Transverse colon (tissue), 4 donors: ENCODE data around the gene MID1. TPM values are rescaled to one million over a fixed set of nuclear protein-coding genes. Genes with fewer than 3 reads are reported as not detected.
"Not testable (repeated sequence)": the region's sequence is repeated elsewhere in the genome, so short reads cannot be mapped to it uniquely, and the experiment has no call there.

Source experiments
- DNase-seq: peaks from one replicate; pipeline ENCODE4 v3.0.0-alpha.2; 2019
- H3K27ac ChIP-seq, 4 donors: fragments of 200-600 bp; sonication (generic); 2 replicates each; pipeline ENCODE4 v1.5.1; 2016 to 2018; ENCODE audit warnings: inconsistent platforms in 4 of 4
- H3K27me3 ChIP-seq: fragments of 200-600 bp; sonication (generic); 2 replicates; pipeline ENCODE4 v1.5.1; 2017; ENCODE audit warnings: inconsistent platforms
- H3K36me3 ChIP-seq, 4 donors: fragments of 200-600 bp; sonication (generic); 2 replicates each; pipeline ENCODE4 v1.5.1; 2017 to 2019; ENCODE audit warnings: inconsistent platforms in 4 of 4
- H3K4me1 ChIP-seq, 4 donors: fragments of 200-600 bp; sonication (generic); 2 replicates each; pipeline ENCODE4 v1.5.1; 2017 to 2020; ENCODE audit warnings: inconsistent platforms in 4 of 4
- H3K4me3 ChIP-seq, 4 donors: fragments of 200-600 bp; sonication (generic); 1 replicate in 1 of 4; 2 replicates in 3 of 4; pipeline versions ENCODE4 v1.5.1 to v1.6.1; 2017 to 2019; ENCODE audit warnings: inconsistent platforms in 4 of 4
- H3K9me3 ChIP-seq, 2 donors: fragments of 200-600 bp; sonication (generic); 2 replicates each; pipeline ENCODE4 v1.5.1; 2017 to 2019; ENCODE audit warnings: inconsistent platforms in 2 of 2
- EP300 ChIP-seq: sonication (generic); formaldehyde crosslinking; IDR thresholded peaks from one replicate; pipeline ENCODE4 v1.6.1; 2017; ENCODE audit warnings: antibody characterized with exemption, low read depth
- POLR2A ChIP-seq: fragments of 450-650 bp; IDR thresholded peaks from one replicate; pipeline ENCODE4 v1.6.1; 2016; ENCODE audit warnings: antibody characterized with exemption, mild to moderate bottlenecking, moderate library complexity
- POLR2AphosphoS5 ChIP-seq, 3 donors: sonication (generic); formaldehyde crosslinking; IDR thresholded peaks; one replicate each; pipeline ENCODE4 v1.6.1; 2016; ENCODE audit warnings: antibody characterized with exemption in 3 of 3
- WGBS, 2 donors: methylation state at CpG; one replicate each; pipeline ENCODE4 v1.1.5; 2018; ENCODE audit warnings: low coverage in 1 of 2; 5-methylcytosine and 5-hydroxymethylcytosine counted together
- in situ Hi-C, 4 donors: fragments of 200-750 bp; cut with MboI; loops; one replicate each; pipeline versions ENCODE4 v1.15.0 to v1.15.1; 2017; ENCODE audit warnings: low sequenced_read_pairs in 3 of 4, low pct_ligation_motif_present in 1 of 4, low pct_unique_long_range_greater_than_20kb in 1 of 4
- intact Hi-C: fragments of 100-400 bp; cut with DNase I; formaldehyde crosslinking; loops from one replicate; pipeline ENCODE4 v1.15.1; 2023; ENCODE audit warnings: low total_unique reads
- total RNA-seq, 4 donors: library from RNA; depleted of rRNA; stranded (reverse); fragments of >200 nt; gene quantifications; one replicate each; pipeline ENCODE4 v1.1.0, GENCODE V29; 2016
- TF ChIP-seq, protein P1 (sequence below), 5 experiments: fragments of 200-600 bp in 3 of 5; fragments of 450-650 bp in 2 of 5; sonication (generic) in 3 of 5; IDR thresholded peaks; 1 replicate in 2 of 5; 2 replicates in 3 of 5; pipeline ENCODE4 v1.5.1; 2016 to 2017; ENCODE audit warnings: antibody characterized with exemption in 5 of 5, inconsistent platforms in 3 of 5, mild to moderate bottlenecking in 2 of 5, moderate library complexity in 1 of 5

MID1 gene
- total RNA-seq, 4 donors from 2014 or later: 27.0 to 85.2 (median 37.7) TPM

DNA sequence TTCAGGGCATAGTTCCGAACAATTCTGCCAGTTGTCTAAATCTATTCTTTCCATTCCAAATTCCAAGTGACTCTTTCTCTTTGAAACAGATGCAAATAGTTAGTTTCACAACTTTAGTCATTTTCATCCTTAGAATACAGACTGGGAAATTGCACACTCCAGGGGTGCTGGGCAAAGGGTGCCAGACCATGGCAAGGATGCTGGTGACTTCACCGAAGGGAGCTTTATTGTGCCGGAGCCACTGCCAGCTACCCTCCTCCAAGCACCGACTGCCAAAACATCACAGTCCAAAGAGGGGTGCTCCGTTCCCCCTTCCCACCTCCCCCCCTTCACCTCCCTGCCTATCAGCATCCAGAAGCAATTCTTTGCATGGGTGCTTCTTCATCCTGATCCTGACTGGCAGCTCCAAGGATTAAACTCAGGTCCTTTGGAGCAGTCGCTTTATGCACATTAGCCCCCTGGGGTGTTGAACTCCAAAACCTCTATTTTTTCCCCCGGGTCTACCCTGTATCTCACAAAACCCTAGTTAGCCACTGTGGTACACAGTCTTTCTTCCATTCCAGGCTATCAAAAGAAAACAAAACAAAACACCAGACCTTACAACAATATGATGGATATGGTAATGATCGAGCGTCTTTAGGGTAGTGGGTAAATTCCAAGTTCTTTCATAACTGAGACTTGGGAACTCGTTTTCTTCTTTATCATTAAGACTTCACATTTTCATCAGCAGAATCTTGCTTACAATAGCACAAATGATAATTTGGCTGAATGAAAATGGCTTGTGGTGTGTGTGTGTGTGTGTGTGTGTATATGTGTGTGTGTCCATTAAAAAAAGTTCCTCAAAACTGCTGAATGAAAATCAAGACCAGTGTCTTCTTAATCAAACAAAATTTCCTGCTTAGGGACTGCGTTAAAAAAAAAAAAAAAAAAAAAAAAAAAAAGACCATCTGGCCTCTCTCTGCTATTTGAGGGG, 28.7 kb downstream of the MID1 start:
- H3K4me1 ChIP-seq: no peaks in the 10 kb centered on the region
- no peak overlapping the region for H3K4me3 ChIP-seq
- no peak for DNase-seq
- H3K27ac ChIP-seq: no peak overlapping the region
- no peaks in the 10 kb centered on the region for H3K27me3 ChIP-seq
- no peaks in the 10 kb centered on the region for H3K36me3 ChIP-seq
- in situ Hi-C loops (no loop called here), intact Hi-C loops (loop anchor here (10.0 kb wide), 1 partner anchor 117 kb away; no protein-coding TSS in a partner anchor)
- no peak for TF ChIP-seq EP300
- TF ChIP-seq, protein P1, sequence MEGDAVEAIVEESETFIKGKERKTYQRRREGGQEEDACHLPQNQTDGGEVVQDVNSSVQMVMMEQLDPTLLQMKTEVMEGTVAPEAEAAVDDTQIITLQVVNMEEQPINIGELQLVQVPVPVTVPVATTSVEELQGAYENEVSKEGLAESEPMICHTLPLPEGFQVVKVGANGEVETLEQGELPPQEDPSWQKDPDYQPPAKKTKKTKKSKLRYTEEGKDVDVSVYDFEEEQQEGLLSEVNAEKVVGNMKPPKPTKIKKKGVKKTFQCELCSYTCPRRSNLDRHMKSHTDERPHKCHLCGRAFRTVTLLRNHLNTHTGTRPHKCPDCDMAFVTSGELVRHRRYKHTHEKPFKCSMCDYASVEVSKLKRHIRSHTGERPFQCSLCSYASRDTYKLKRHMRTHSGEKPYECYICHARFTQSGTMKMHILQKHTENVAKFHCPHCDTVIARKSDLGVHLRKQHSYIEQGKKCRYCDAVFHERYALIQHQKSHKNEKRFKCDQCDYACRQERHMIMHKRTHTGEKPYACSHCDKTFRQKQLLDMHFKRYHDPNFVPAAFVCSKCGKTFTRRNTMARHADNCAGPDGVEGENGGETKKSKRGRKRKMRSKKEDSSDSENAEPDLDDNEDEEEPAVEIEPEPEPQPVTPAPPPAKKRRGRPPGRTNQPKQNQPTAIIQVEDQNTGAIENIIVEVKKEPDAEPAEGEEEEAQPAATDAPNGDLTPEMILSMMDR (IDR thresholded peaks at IDR 0.05): no peak
- no peak for TF ChIP-seq POLR2AphosphoS5 (IDR thresholded peaks at IDR 0.05)
- no peak for TF ChIP-seq POLR2A
- WGBS, 2 donors: 75 to 100% methylated on average over 1 to 11 of the region's 11 CpGs
- no peaks in the 10 kb centered on the region for H3K9me3 ChIP-seq

DNA sequence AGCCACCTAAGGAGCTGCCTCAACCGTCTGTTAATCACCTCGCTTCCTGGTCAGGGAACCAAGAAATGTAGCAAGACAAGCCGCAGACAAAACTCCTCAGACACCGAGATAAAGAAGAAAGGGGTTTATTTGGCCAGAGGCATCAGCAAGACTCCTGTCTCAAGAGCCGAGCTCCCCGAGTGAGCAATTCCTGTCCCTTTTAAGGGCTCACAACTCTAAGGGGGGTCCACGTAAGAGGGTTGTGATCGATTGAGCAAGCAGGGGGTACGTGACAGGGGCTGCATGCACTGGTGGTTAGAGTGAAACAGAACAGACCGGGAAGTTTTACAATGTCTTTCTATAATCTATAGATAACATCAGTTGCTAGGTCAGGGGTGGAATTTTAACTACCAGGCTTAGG, 30.6 kb downstream of the MID1 start:
- in situ Hi-C loops: not testable (repeated sequence)

DNA sequence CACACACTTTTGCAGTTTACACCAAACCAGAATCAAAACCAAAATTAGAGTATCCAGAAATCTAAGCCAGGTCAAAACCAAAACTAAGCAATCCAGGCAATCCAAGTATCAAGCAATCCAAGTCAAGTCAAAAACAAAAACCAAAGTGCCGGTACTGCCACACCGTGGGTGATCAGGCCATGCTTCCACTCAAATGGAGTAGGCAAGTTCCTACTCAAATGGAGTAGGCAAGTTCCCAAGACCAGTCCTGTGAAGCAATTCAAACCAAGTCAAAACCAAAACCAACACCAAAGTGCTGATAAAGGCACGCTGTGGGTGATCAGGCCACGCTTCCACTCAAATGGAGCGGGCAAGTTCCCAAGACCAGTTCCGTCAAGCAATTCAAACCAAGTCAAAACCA, 31.3 kb downstream of the MID1 start:
- no peak overlapping the region for H3K27ac ChIP-seq
- WGBS, 2 donors: 89% methylated on average over 6 of the region's 6 CpGs; no CpG with 5 or more reads in 1 of the 2 donors

More for the DNA sequence above, 30.6 kb downstream of the MID1 start:
- 84% methylated on average over 10 of the region's 10 CpGs; no CpG with 5 or more reads in 1 of the 2 donors for WGBS, 2 donors
- H3K27ac ChIP-seq, DNase-seq, H3K27me3 ChIP-seq, H3K36me3 ChIP-seq, H3K9me3 ChIP-seq, H3K4me1 ChIP-seq, H3K4me3 ChIP-seq: not testable (repeated sequence)
- intact Hi-C loops: loop anchor here (10.0 kb wide), 1 partner anchor 115 kb away; no protein-coding TSS in a partner anchor

DNA sequence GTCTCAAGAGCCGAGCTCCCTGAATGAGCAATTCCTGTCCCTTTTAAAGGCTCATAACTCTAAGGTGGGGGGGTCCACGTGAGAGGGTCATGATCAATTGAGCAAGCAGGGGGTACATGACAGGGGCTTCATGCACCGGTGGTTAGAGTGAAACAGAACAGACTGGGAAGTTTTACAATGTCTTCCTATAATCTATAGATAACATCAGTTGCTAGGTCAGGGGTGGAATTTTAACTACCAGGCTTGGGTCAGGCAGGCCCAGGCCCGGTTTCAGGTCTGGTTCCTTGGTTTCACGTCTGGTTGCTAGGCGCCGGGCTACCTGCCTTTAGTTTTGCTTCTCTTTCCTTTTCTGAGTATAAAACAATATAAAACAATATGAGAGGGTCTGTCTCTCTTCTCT, 35.5 kb downstream of the MID1 start:
- intact Hi-C loops, in situ Hi-C loops: not testable (repeated sequence)

More for the DNA sequence above, 31.3 kb downstream of the MID1 start:
- Histone ChIP-seq H3K36me3 (no peaks in the 10 kb centered on the region), H3K27me3 (no peaks in the 10 kb centered on the region), H3K4me1 (no peaks in the 10 kb centered on the region), H3K4me3 (no peak overlapping the region), H3K9me3 (no peaks in the 10 kb centered on the region)
- TF ChIP-seq POLR2AphosphoS5 (IDR thresholded peaks at IDR 0.05) (no peak), POLR2A (no peak), EP300 (no peak)
- TF ChIP-seq, protein P1 (IDR thresholded peaks at IDR 0.05): no peak
- in situ Hi-C loops (no loop called here), intact Hi-C loops (no loop called here)
- no peak for DNase-seq

DNA sequence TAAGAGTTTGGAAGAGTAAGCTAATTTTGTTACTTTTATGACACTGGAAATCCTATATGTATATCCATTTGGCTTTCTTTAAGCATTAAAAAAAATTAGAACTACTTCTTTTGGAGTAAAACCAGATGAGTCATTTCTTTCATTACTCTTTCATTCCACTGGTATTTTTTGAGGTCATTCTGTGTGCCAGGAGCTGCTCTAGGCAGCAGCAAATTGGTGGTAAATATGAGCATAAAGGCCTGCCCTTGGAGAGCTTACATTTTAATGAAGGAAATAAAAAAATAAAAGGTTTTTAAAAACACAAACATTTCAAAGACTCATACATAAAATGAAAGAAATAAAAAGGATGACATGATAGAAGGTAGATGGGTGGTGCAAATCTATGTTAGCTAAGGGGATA, 37.4 kb downstream of the MID1 start:
- in situ Hi-C loops (no loop called here), intact Hi-C loops (no loop called here)
- no peaks in the 10 kb centered on the region for H3K27me3 ChIP-seq

More for the DNA sequence above, 35.5 kb downstream of the MID1 start:
- H3K27me3 ChIP-seq, H3K4me3 ChIP-seq, H3K36me3 ChIP-seq, H3K27ac ChIP-seq, DNase-seq, H3K9me3 ChIP-seq, H3K4me1 ChIP-seq: not testable (repeated sequence)
- 76% methylated on average over 7 of the region's 7 CpGs; no CpG with 5 or more reads in 1 of the 2 donors for WGBS, 2 donors

More for the DNA sequence above, 37.4 kb downstream of the MID1 start:
- no peak for DNase-seq
- no peaks in the 10 kb centered on the region for H3K4me1 ChIP-seq
- no peak overlapping the region for H3K27ac ChIP-seq
- TF ChIP-seq, protein P1 (IDR thresholded peaks at IDR 0.05): no peak
- TF ChIP-seq EP300 (no peak), POLR2A (no peak), POLR2AphosphoS5 (IDR thresholded peaks at IDR 0.05) (no peak)
- H3K9me3 ChIP-seq: no peaks in the 10 kb centered on the region
- no peak overlapping the region for H3K4me3 ChIP-seq
- no peaks in the 10 kb centered on the region for H3K36me3 ChIP-seq
